ENCODE data around the gene BCL6. TPM values are rescaled to one million over a fixed set of nuclear protein-coding genes. Genes with fewer than 3 reads are reported as not detected.

BCL6 gene
- polyA plus RNA-seq, 3 donors = 33.2 to 349 (median 34.9) TPM

DNA sequence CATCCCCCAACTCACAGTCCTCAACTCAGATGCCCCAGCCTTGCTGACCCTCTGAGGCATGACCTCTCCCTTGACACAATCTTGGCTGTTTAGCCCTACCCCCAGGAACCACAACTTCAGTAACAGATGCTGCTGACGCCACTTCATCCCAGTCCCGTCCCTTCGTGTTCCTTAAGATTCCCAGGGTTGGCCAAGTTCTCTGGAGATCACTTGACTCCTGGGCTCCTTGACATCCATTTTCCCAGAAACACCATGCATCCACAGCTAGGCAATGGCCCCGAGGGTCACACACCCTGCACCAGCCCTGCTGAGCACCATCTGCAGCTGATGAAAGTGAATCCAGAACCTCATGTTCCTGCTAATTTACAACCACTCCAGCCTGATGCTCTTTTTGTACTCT is 49.8 kb downstream of the BCL6 start:
- Histone ChIP-seq H3K36me3 (replicated peaks in 1 of 2; ENCODE audit: control insufficient read depth in 1 of 2, insufficient read depth in 2 of 2, low read length in 2 of 2) (no peaks in the 10 kb centered on the region), H3K79me2 (ENCODE audit: insufficient read depth, low read length) (no peaks in the 10 kb centered on the region), H4K20me1 (ENCODE audit: insufficient read depth, low read length) (no peaks in the 10 kb centered on the region), H3K9ac (ENCODE audit: insufficient read depth, low read length, poor library complexity, severe bottlenecking) (no peak overlapping the region), H3K4me1 (ENCODE audit: control insufficient read depth in 1 of 2, insufficient read depth in 2 of 2, low read length in 2 of 2) (no peaks in the 10 kb centered on the region), H3K4me3 (replicated peaks in 1 of 3; ENCODE audit: low read depth in 2 of 3, low read length in 3 of 3) (no peak overlapping the region), H2AFZ (ENCODE audit: insufficient read depth, low read depth, low read length, poor library complexity, severe bottlenecking) (no peak overlapping the region), H3K9me3 (replicated peaks in 1 of 2; ENCODE audit: control insufficient read depth in 1 of 2, insufficient read depth in 1 of 2, low read length in 2 of 2) (peaks cover 0 to 4% of the 10 kb centered on the region in 2 donors), H3K27ac (ENCODE audit: low read depth in 1 of 2, low read length in 2 of 2) (no peak overlapping the region), H3K4me2 (replicated peaks; ENCODE audit: extremely low read depth, low read length, poor library complexity, severe bottlenecking) (no peak overlapping the region), H3K27me3 (ENCODE audit: control insufficient read depth in 2 of 2, insufficient read depth in 2 of 2, low read length in 2 of 2) (no peaks in the 10 kb centered on the region)
- 83% methylated on average over 4 of the region's 4 CpGs for WGBS (ENCODE audit: insufficient coverage)
- no peak overlapping the region for H3K4me3 Mint-ChIP-seq
- H3K36me3 Mint-ChIP-seq = no peaks in the 10 kb centered on the region
- H3K27ac Mint-ChIP-seq = no peak overlapping the region
- TF ChIP-seq, protein P1, sequence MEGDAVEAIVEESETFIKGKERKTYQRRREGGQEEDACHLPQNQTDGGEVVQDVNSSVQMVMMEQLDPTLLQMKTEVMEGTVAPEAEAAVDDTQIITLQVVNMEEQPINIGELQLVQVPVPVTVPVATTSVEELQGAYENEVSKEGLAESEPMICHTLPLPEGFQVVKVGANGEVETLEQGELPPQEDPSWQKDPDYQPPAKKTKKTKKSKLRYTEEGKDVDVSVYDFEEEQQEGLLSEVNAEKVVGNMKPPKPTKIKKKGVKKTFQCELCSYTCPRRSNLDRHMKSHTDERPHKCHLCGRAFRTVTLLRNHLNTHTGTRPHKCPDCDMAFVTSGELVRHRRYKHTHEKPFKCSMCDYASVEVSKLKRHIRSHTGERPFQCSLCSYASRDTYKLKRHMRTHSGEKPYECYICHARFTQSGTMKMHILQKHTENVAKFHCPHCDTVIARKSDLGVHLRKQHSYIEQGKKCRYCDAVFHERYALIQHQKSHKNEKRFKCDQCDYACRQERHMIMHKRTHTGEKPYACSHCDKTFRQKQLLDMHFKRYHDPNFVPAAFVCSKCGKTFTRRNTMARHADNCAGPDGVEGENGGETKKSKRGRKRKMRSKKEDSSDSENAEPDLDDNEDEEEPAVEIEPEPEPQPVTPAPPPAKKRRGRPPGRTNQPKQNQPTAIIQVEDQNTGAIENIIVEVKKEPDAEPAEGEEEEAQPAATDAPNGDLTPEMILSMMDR (IDR thresholded peaks at IDR 0.05) = no peak
- no peak for DNase-seq
- intact Hi-C loops (cut with micrococcal nuclease) = no loop called here
- H3K4me1 Mint-ChIP-seq = peaks cover 2% of the 10 kb centered on the region
- H3K9me3 Mint-ChIP-seq = peaks cover 0 to 4% (median 2%) of the 10 kb centered on the region in 7 donors
- peaks cover 12 to 18% (median 15%) of the 10 kb centered on the region in 3 donors for H3K27me3 Mint-ChIP-seq (ENCODE audit: low read depth in 3 of 3)

DNA sequence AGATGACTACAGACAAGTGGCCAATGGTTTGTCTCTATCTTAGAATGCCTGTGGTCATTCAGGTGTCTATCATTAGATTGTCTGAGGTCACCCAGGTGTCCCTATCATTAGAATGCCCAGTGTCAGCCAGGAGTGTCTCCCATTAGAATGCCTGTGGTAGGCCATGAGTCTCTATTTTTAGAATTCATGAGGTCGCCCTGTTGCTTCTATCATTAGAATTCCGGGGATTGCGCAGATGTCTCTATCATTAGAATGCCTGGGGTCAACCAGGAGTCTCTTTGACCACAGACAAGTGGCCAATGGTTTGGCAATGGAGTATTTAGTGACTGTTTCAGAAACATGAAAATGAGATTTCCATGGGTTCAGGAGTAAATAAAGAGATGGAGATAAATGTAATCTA is 50.5 kb downstream of the BCL6 start:
- Histone ChIP-seq H3K4me3 (replicated peaks in 1 of 3; ENCODE audit: low read depth in 2 of 3, low read length in 3 of 3) (no peak overlapping the region), H3K9me3 (replicated peaks in 1 of 2; ENCODE audit: control insufficient read depth in 1 of 2, insufficient read depth in 1 of 2, low read length in 2 of 2) (peaks cover 0 to 4% of the 10 kb centered on the region in 2 donors), H3K4me1 (ENCODE audit: control insufficient read depth in 1 of 2, insufficient read depth in 2 of 2, low read length in 2 of 2) (no peaks in the 10 kb centered on the region), H2AFZ (ENCODE audit: insufficient read depth, low read depth, low read length, poor library complexity, severe bottlenecking) (no peak overlapping the region), H3K36me3 (replicated peaks in 1 of 2; ENCODE audit: control insufficient read depth in 1 of 2, insufficient read depth in 2 of 2, low read length in 2 of 2) (no peaks in the 10 kb centered on the region), H3K4me2 (replicated peaks; ENCODE audit: extremely low read depth, low read length, poor library complexity, severe bottlenecking) (no peak overlapping the region), H3K27me3 (ENCODE audit: control insufficient read depth in 2 of 2, insufficient read depth in 2 of 2, low read length in 2 of 2) (peaks cover 0 to 2% of the 10 kb centered on the region in 2 donors), H3K27ac (ENCODE audit: low read depth in 1 of 2, low read length in 2 of 2) (no peak overlapping the region), H3K79me2 (ENCODE audit: insufficient read depth, low read length) (no peaks in the 10 kb centered on the region), H3K9ac (ENCODE audit: insufficient read depth, low read length, poor library complexity, severe bottlenecking) (no peak overlapping the region), H4K20me1 (ENCODE audit: insufficient read depth, low read length) (no peaks in the 10 kb centered on the region)
- Mint-ChIP-seq H3K27ac (no peak overlapping the region), H3K36me3 (no peaks in the 10 kb centered on the region), H3K4me1 (peaks cover 2% of the 10 kb centered on the region), H3K4me3 (no peak overlapping the region), H3K9me3 (peaks cover 0 to 4% (median 2%) of the 10 kb centered on the region in 7 donors), H3K27me3 (ENCODE audit: low read depth in 3 of 3) (peaks cover 12 to 19% (median 16%) of the 10 kb centered on the region in 3 donors)
- intact Hi-C loops (cut with micrococcal nuclease) = no loop called here
- 100% methylated on average over 3 of the region's 3 CpGs for WGBS (ENCODE audit: insufficient coverage)
- TF ChIP-seq, protein P1 (IDR thresholded peaks at IDR 0.05) = no peak
- DNase-seq = no peak

Measured in CD14-positive monocyte (primary cell).